ENCODE data around the gene SCGB3A2.

Gene SCGB3A2, protein sequence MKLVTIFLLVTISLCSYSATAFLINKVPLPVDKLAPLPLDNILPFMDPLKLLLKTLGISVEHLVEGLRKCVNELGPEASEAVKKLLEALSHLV

GRCh38 chr5:147878066-147878759 is at the start of gene SCGB3A2:
Gene SCGB3A2 (plus strand): TSS chr5:147878711. CDS start chr5:147878804, 93 bp downstream.
- DNase-seq: no peak

DNA sequence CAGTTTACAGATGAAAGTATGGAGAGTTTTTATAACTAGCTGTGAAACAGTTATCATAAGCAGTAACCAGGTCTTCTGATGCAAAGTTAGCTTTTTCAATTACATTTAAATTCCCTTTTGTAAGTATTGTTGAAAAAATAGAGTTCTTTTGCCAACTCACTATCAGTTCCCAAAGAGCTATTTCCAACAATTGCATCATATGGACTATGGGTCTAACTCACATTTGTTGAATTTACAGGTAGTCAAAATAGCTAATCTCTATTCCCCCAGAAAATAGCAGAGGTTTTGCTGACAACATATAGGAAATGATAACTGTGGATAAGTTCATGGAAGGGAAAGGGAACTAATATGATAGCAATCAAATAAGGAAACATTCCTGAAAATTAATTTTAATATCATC is 48.5 kb upstream of the SCGB3A2 start:
- DNase-seq: no peak

DNA sequence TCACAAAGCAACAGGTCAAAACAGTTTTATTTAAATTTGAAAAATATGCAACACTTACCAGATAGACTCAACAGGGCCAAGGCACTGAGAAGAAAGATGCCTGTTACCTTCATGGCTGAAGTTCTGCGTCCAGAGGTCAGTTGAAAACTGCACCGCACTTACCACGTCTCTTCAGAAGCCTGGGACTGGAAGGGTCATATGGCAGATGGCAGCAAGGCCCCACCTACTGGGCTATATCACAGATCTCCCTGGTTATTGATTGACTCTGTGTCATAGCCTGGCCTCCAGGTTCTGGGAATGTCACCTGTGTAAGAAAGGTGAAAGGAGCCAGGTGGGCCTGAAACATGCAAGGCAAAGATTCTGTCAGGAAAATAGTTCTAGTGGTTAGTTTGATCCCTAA is 47.0 kb upstream of the SCGB3A2 start, which contains the start of gene SPINK1:
Gene SPINK1 (minus strand): TSS at position 207 of the 400 bp plus-strand sequence. CDS start 94 bp downstream, at position 113.
- no peak for DNase-seq

DNA sequence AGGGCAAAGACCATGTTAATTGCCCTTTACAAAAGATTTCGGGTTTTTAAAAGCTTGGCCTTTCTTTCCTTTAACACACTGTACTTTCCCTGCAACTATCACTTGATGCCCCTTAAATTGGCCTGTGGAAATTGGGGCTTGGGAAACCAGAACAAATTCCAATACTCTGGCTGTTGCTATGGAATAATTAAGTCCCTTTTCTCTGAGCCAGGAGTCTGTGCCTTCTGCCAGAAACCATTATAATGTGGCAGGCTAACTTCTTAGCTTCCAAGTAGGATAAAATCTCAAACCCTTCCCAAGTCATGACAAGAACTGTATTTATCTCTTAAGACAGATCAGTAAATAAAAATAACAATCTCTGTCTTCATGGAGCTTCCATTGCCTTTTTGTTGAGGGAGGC is 46.0 kb upstream of the SCGB3A2 start:
- peak; percentile 31 for DNase-seq

DNA sequence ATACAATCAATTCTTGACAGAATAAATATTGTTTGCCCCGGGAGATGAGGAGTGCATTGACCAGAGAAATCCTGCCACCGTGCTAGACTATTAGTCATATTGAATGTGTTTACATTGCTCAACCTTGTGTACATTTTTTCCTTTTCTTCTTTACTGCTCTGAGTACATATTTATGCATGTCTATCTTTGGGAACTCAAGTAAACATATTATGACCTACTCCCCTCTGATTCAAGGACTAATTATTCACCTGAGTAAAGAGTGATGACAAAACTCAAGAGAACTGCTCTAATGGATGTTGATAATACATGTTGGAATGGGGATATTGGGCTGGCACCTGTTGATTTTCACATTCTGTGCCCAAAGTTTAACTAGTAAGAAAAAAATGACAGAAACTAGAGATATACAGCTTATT is 43.1 kb upstream of the SCGB3A2 start:
- DNase-seq: no peak

DNA sequence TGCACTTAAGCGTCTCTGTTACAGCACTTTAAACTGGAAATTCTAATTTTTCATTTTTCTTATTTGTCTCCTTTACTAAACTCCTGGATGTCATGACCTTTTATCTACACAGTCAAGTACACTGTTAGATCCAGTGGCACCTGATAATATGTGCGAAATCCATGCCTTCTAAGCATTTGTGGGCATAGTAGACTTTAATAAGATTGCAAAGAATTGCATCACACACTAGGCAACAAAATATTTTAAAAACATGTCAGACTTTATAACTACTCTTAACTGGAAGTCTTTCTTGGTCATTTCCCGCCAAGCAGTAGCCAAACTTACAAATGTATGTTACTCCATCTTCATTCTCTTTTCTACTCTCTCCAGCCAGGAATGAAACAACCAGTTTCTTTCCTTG is 42.1 kb upstream of the SCGB3A2 start:
- no peak for DNase-seq

- no peak for DNase-seq
Observed at GRCh38 chr5:147842869-147843268, 35.6 kb upstream of the SCGB3A2 start.

DNA sequence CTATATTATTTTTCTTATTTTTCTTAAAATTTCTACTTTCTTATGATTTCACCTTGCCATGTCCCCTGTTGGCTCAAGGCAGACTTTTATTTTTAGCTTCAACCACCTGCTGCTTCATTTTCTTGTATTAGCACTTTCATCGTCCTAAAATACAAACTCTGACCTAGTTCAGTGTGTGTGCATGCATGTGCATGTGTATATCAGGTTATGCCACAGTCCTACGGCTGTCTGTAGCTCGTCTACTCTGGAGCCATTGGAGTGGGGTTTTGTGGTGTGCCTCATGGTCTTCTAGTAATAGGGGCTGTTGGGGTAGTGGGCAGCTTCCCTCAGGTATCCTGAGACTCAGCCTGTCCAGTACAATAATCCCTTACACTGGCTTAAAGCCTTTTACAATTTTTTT is 33.7 kb upstream of the SCGB3A2 start:
- DNase-seq: no peak

DNA sequence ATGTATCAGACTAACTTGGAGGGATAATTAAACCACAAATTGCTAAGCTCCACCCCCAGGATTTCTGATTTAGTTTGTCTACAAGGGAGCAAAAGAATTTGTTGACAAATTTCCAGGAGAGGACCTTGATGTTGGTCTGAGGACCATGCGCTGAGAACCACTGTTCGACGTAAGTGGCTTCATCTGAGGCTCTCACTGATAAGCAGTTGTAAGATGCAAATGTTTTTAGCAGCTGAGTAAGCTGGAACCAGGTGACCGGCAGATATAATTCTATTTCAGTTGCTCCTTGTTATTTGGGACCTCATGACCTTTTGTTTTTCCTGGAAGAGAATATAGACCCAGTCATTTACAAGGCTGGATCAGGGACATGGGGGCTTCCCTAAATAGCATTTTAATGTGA is 32.9 kb upstream of the SCGB3A2 start:
- DNase-seq: no peak

- DNase-seq: no peak
Observed at GRCh38 chr5:147849226-147849625, 29.3 kb upstream of the SCGB3A2 start.

- no peak for DNase-seq
Observed at GRCh38 chr5:147851578-147851977, 26.9 kb upstream of the SCGB3A2 start.

DNA sequence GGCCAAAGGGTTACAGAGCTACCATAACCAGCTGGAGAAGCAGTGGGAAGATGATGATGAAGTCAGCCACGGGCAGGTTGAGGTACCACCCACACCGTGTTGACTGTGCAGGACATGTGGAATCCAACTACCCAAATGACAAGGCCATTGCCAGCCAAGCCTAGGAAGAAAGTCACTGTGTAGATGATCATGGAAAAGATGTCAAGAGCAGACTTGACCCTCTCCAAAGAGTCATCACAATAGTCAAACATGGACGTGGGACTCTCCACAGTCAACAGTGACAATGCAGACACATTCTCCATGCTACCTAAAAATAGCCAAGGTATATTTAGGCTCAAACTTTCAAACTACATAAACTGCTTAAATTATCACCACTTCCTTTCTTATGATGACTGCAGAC is 26.1 kb upstream of the SCGB3A2 start:
- no peak for DNase-seq

DNA sequence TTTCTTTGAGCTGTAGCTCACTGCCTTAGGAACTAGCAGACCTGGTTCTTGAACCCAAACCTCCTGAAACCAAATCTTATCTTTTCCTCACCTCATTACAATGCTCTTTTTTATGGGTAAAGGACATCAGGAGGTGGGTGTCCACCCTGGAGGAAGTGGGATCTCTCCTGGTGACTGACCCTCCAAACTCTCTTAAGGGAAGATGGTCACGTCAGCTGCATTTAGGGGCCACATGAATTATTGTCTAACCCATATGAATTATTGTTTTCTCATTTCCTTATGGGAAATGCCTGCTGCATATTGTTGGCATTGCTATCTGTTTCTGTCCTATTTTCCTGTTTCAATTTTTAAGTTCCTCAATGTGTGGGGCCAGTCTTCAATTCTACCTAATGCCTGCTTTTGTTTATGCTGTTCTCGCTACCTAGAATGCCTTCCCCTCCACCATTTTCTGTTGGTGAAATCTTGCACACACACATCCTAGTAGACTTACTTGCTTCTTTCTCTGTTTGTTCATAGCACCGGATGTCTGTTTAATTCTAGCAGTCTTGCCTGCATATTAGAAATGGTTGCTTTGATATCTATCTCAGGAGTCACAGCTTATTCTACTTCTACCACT is 25.0 kb upstream of the SCGB3A2 start:
- DNase-seq: no peak

GRCh38 chr5:147854331-147854730 is 24.2 kb upstream of the SCGB3A2 start:
- no peak for DNase-seq

DNA sequence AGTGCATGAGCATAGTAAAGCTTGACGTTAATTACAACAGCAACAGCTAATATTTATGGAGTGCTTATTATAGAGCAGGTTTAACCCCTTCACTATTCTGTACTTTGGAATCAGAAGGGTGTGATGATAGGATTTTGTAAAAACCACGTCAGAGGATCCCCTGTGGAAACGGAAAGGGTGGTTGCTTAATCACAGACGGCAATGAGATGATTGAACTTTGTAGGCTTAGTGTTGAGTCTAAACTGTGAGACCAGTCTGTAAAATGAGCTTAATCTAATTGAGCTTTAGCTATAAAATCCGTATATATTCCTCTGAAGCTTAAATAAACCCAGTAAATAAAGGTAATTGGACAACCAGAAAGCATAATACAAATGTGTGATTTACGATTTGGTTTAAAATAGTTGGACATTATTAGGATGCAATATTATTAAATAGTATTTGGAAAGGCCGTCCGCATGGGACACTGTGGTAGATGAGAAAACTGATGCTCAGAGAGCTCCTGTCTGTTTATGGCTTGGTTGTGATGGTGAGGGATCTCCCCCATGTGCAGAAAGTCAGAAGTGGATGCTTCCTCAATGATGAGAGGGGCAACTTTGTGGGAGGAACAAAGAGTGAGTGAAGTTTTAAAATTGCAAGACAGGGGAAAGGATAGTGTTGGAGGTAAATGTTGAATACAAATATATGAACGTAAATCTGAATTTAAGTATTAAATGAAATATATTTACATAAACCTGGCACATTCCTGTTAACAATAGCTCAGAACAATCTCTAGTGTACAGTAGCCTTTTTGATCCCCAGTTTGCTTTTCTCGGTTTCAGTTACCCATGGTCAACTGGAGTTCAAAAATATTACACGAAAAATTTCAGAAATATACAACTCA is 23.4 kb upstream of the SCGB3A2 start:
- DNase-seq: no peak

GRCh38 chr5:147855774-147856069 is 22.8 kb upstream of the SCGB3A2 start:
- DNase-seq: no peak

DNA sequence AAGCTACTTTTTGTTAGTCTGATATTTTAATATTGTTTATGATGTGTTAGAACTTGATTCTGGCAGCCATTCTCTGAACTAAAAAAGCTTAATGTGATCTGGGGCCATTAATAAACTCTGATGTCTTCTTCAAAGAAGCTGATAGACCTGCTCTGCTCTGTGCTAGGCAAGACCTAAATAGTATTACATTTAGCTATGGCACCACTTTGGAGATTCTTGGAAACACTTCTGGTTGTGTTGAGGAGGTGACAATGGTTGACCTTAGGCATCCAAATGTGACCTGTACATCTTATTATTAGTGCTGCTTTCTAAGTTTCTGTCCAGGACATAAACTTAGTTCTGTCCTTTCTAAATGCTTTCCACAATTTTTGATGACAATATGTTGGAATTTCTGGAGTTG is 21.7 kb upstream of the SCGB3A2 start:
- no peak for DNase-seq

- peak; percentile 65 for DNase-seq
Observed at GRCh38 chr5:147857302-147858129, 21.0 kb upstream of the SCGB3A2 start.

GRCh38 chr5:147858565-147858964 is 19.9 kb upstream of the SCGB3A2 start:
- no peak for DNase-seq

DNA sequence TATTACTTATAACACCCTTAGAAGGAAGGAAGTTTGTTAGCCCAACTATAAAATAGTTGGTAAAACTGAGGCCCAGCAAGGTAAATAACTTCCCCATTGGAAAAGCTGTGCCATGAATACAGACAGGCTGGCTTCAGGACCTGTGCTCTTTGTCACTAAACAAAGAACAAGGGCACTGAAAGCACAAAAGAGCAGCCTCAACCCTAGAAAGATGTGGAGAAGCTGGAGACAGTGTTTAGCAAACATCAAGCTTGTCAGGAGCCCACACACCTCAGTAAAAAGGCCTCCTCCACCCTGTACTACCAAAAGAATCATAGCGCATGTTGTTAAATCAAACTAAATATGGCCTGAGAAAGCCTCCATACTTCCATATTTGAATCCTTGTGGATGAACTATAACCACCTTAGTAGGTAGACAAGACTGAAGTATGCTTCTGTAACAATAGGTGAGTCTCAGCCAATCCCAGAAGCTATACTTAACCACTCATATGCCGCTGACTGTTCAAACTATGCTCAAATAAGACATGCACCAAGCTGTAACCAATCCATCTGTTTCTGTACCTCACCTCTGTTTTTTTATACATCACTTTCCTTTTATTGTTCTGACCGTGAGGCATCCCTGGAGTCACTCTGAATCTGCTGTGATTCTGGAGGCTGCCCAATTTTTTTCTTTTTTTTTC is 18.4 kb upstream of the SCGB3A2 start:
- no peak for DNase-seq

- DNase-seq: no peak
Observed at GRCh38 chr5:147860641-147861025, 17.9 kb upstream of the SCGB3A2 start.
